ENCODE results near the gene SELENOM. TPM values are rescaled to one million over a fixed set of nuclear protein-coding genes. Genes with fewer than 3 reads are reported as not detected.

The SELENOM gene
- total and polyA plus RNA-seq, 2 of the 8 experiments (the other 6 are each of a cell fraction or from before 2014, with no cell fraction given): 22.7 to 40.0 TPM

DNA sequence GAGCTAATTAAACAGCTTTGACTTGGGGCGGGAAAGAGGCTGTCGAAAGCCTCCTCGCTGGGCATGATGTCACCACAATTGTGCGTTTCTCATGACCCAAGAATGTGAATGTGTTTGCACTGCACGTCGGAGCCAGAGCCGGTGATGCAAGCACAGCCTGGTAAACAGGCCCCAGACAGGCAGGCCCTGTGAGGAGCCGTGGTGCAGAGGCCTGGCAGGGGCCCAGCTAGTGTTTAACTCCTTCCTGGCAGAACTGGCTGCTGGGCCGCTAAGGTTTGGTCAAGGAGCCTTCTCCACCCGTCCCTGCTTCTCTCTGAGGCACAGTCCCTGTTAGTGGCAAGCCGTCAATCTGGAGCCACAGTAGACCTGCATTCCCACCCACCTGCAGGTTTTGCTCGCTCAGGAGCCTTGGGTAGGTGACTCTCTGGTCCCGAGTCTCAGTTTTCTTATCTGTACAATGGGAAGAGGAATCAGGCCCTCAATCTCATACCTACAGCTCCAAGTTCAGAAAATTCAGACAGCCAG, 51.7 kb downstream of the SELENOM start:
- H4K91ac ChIP-seq (replicated peaks; ENCODE audit: insufficient read length, low read length): no peak overlapping the region
- H3K23me2 ChIP-seq (ENCODE audit: low read depth, low read length): no peaks in the 10 kb centered on the region
- H3K27ac ChIP-seq (ENCODE audit: low read depth, low read length): no peak overlapping the region
- H3K9ac ChIP-seq (replicated peaks in 1 of 4; ENCODE audit: extremely low read depth in 1 of 4, low read depth in 3 of 4, low read length in 3 of 4): no peak overlapping the region
- peaks cover 0 to 3% (median 0%) of the 10 kb centered on the region in 4 experiments; a peak in 1 of 7 replicates for H3K4me1 ChIP-seq (replicated peaks in 1 of 4; ENCODE audit: control insufficient read depth in 3 of 4, insufficient read depth in 4 of 4, low read length in 3 of 4)
- H2AK5ac ChIP-seq (ENCODE audit: low read depth, low read length): no peak overlapping the region
- H2BK20ac ChIP-seq (ENCODE audit: low read length): no peak overlapping the region
- H3K18ac ChIP-seq (ENCODE audit: extremely low read depth, low read length): no peak overlapping the region; the same call in 1 of the 2 replicates
- no peaks in the 10 kb centered on the region for H3K79me2 ChIP-seq (ENCODE audit: control insufficient read depth in 1 of 2, insufficient read depth in 2 of 2, low read length in 2 of 2)
- H3K4me3 ChIP-seq (ENCODE audit: extremely low read depth in 1 of 4, insufficient read depth in 2 of 4, low read depth in 3 of 4, low read length in 4 of 4): no peak overlapping the region
- no peaks in the 10 kb centered on the region for H3K27me3 ChIP-seq (replicated peaks in 1 of 4; ENCODE audit: control insufficient read depth in 3 of 4, extremely low read depth in 1 of 4, insufficient read depth in 3 of 4, low read length in 3 of 4)
- no peaks in the 10 kb centered on the region for H4K20me1 ChIP-seq (replicated peaks in 1 of 2; ENCODE audit: control insufficient read depth in 1 of 2, insufficient read depth in 2 of 2, low read length in 2 of 2)
- H3K56ac ChIP-seq (replicated peaks; ENCODE audit: insufficient read length, low read depth, low read length): no peak overlapping the region
- POLR2A ChIA-PET (ENCODE audit: partially characterized antibody): interaction anchor here (0.9 to 1.7 kb wide), 3 partner anchors 9 to 87 kb away, joined by 3 to 4 read pairs (median 4); partner anchors contain the start of genes MORC2 and TUG1
- DNase-seq (ENCODE audit: low read depth in 1 of 2, low spot score in 2 of 2) (no peak), FAIRE-seq (no peak)
- H3K79me1 ChIP-seq (ENCODE audit: low read depth, low read length): no peaks in the 10 kb centered on the region
- H3K23ac ChIP-seq (ENCODE audit: insufficient read length): no peak overlapping the region
- H4K8ac ChIP-seq (ENCODE audit: extremely low read depth, insufficient read depth, low read length): no peak overlapping the region
- peak overlapping the region; percentile 98; the same call in 1 of the 2 replicates for H2BK15ac ChIP-seq (ENCODE audit: low read length)
- H3K4ac ChIP-seq (replicated peaks; ENCODE audit: insufficient read length, low read depth, low read length): no peak overlapping the region
- 62% methylated on average over 12 of the region's 13 CpGs; no CpG with 5 or more reads in 1 of the 2 experiments for WGBS, 2 experiments (ENCODE audit: extremely low coverage in 1 of 2, insufficient coverage in 1 of 2, insufficient read length in 1 of 2, insufficient replicate concordance in 2 of 2, low coverage in 1 of 2, low lambda C conversion rate in 2 of 2, missing lambda C conversion rate in 1 of 2)
- CTCF ChIA-PET (ENCODE audit: partially characterized antibody): interaction anchor here (0.7 to 2.3 kb wide), 3 partner anchors 27 to 49 kb away, joined by 3 to 10 read pairs (median 6); no protein-coding TSS in a partner anchor
- H3K9me3 ChIP-seq (ENCODE audit: insufficient read depth in 2 of 2, low read depth in 1 of 2, low read length in 1 of 2): no peaks in the 10 kb centered on the region
- H2BK120ac ChIP-seq (replicated peaks; ENCODE audit: low read depth, low read length): no peak overlapping the region
- H4K5ac ChIP-seq (ENCODE audit: insufficient read length, low read depth, low read length): no peak overlapping the region
- no peaks in the 10 kb centered on the region for H3K36me3 ChIP-seq (ENCODE audit: control insufficient read depth in 2 of 4, insufficient read depth in 4 of 4, low read length in 3 of 4)
- H3K14ac ChIP-seq (ENCODE audit: insufficient read length): no peak overlapping the region
- no peak overlapping the region for H3K4me2 ChIP-seq (ENCODE audit: insufficient read depth in 1 of 2, low read depth in 2 of 2, low read length in 2 of 2)
- H2BK12ac ChIP-seq (ENCODE audit: low read depth, low read length): no peak overlapping the region
- 0 out of 2 replicates have a peak overlapping the region, but pooled peaks have one; percentile 52 for H2BK5ac ChIP-seq (ENCODE audit: low read depth, low read length)
- peak overlapping the region; percentile 99 for H2AFZ ChIP-seq (ENCODE audit: low read length)
- TF ChIP-seq GABPA (IDR thresholded peaks at IDR 0.05; ENCODE audit: borderline replicate concordance, insufficient read depth, low read length) (no peak), SAP30 (IDR thresholded peaks at IDR 0.05; ENCODE audit: insufficient read depth, insufficient replicate concordance, low read length) (no peak), TCF12 (IDR thresholded peaks at IDR 0.05; ENCODE audit: low read depth, low read length) (no peak), SP2 (IDR thresholded peaks at IDR 0.05; ENCODE audit: low read length) (no peak), RFX5 (IDR thresholded peaks at IDR 0.05; ENCODE audit: borderline replicate concordance, low read depth, low read length) (no peak), RNF2 (IDR thresholded peaks at IDR 0.05; ENCODE audit: borderline replicate concordance, low read depth, low read length, missing control alignments, poor library complexity, severe bottlenecking) (no peak), CHD1 (IDR thresholded peaks at IDR 0.05; ENCODE audit: low read depth, low read length) (no peak), CREB1 (IDR thresholded peaks at IDR 0.05) (peak; percentile 78), POU5F1 (IDR thresholded peaks at IDR 0.05; ENCODE audit: low read depth, low read length) (no peak)
- TF ChIP-seq, protein P1, sequence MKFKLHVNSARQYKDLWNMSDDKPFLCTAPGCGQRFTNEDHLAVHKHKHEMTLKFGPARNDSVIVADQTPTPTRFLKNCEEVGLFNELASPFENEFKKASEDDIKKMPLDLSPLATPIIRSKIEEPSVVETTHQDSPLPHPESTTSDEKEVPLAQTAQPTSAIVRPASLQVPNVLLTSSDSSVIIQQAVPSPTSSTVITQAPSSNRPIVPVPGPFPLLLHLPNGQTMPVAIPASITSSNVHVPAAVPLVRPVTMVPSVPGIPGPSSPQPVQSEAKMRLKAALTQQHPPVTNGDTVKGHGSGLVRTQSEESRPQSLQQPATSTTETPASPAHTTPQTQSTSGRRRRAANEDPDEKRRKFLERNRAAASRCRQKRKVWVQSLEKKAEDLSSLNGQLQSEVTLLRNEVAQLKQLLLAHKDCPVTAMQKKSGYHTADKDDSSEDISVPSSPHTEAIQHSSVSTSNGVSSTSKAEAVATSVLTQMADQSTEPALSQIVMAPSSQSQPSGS (IDR thresholded peaks at IDR 0.05; ENCODE audit: low read length): no peak
- TF ChIP-seq, protein P2, sequence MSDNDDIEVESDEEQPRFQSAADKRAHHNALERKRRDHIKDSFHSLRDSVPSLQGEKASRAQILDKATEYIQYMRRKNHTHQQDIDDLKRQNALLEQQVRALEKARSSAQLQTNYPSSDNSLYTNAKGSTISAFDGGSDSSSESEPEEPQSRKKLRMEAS (IDR thresholded peaks at IDR 0.05): no peak
